ENCODE results near the gene PTPRT.

PTPRT gene

DNA sequence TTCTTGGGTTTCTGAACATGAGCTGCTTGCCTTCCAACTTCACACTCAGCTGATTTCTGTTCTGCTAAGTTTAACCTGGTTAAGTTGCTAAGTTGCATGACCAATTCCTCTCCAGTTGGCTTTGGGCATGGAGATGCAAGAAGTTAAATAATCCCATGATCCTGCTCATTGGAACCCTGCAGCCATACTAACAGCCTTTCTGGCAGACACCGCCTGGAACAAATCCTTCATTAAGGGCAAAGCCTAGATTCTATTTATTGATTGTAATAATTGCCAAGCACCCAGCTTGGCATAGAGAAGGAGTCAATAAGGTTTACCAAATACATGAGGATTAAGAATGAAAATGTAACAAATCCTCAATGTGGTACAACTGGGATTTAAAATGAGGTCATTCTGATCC, 829.1 kb downstream of the PTPRT start:
- no peak for DNase-seq

DNA sequence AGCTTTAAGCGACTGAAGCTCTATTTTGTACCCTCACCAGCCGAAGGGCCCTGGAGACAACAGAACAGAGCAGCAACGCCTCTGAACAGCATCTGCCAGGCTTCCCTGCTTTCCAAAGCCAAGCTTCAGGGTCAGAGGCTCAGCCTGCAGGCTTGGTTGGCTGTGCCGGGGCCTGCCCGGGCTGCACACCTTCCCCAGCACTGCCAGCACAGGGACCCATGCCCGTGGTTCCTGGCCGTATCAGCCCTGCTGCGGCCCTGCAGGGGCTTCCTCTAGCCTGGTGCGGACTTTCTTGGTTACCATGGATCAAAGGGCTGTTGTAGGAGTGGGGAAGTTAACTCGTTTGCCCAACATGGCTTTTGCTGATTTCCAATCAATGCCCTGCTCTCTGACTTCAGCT, 830.1 kb downstream of the PTPRT start:
- DNase-seq = no peak

DNA sequence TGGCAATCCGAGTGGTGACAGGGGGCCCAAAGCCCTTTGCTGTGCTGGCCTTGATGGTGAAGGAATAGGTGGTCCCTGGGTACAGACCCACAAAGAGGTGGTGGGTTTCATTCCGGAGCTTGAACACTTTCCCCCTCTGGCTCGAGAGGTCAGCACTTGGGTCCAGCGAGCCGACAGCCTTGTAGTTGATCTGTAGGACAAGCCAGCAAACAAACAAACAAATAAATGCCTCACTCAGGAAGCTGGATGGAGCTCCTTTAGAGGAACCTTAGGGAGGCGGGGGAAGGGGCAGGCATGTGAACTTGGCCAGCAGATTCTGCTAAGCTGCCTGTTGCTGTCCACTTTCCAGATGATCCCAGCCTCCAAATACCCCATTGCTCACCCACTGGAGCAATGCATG, 837.6 kb downstream of the PTPRT start:
- no peak for DNase-seq

DNA sequence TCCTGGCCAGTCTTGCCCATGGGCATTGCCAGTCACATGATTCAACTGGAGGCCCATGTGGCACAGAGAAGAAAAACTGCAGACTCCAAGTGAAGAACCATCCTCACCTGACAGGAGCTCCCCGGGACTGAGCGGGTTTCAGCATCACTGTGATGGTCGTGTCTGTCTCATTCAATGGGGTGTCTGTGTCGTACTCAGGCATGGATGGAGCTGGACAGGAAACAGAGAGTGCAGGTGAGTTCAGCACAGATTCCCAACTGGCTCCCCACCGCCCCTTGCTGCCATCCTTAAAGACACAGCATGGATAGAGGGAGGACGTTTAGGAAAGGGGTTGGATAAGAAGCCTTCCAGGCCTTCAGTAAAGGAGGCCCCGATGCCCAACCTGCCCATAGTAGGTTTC, 839.2 kb downstream of the PTPRT start:
- no peak for DNase-seq

DNA sequence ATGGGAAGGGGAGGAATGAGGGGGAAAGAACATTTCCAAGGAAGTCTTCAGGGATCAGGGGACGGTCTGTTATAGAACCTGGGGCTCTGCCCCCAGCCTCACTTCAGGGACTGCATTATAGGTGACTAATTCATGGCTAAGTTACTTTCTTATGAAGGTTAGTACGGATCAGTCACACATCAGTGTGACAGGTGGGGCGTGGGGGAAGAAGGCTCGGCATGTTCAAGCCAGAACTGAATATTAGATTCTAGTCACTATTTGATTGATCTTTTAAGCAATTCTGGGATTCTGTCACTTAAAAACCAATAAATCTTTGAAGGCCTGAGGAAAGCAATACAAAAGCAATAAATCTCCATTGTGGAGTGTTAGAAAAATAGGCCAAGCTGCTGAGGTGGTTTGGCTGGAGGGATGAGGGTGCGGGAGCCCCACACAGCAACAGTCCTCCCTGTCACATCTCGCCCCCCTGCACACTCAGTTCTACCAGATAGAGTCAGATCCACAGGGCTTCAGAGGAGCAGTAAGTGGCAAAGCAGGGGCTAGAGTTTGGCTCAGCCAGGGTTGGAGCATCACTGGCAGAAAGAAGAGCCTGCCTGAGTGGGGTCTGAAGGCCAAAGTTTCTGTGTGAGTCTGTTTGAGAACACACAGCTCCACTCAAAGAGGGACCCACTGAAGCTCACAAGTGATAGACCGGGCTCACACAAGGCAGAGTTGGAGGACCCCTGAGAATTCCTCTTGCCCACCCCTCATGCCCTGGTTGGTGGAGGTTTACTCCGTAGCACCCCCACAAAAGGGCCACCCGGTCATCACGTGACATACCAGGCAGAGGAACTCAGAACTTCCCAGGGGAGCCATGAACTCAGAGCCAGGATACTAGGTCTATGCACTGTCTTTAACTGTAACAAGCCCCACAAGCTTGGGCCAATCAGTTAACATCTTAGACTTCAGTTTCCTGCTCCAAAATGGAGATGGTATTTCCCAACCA, 843.2 kb downstream of the PTPRT start:
- DNase-seq = no peak

DNA sequence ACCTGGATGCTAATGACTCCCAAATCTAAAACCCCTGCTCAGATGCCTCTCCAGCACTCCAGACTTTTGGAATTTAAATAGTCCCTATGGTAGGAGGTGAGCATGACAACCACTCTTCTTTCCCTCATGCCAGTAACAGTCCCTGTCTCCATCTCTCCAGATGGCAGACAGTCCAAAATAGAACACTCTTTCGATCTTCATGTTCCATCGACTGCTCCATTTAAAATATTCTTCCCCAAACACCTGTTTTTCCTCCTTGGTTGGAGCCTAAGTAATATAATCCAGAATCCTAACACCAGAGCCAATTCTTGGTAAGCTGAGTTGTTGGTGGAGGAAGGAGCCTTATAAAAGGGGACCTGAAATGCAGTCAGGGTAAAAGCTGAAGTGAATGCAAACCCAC, 848.1 kb downstream of the PTPRT start:
- no peak for DNase-seq

DNA sequence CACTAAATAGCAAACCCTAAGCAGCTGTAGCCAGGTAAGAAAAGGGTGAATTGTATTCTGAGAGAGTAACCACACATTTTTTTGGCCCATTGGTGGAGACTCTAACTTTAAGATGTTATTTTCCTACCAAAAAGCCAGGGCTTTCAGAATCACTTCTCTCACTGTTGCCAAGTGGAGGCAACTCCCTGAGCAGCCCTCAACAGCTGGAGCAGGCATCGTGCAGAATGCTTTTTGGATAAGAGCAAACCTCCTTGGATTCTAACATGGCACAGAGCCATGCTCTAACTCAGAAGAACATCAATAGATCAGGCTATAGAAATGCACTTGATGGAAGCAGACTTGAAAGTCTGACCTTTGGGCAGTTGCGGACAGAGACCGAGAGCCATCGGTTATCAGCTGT, 849.3 kb downstream of the PTPRT start:
- no peak for DNase-seq

DNA sequence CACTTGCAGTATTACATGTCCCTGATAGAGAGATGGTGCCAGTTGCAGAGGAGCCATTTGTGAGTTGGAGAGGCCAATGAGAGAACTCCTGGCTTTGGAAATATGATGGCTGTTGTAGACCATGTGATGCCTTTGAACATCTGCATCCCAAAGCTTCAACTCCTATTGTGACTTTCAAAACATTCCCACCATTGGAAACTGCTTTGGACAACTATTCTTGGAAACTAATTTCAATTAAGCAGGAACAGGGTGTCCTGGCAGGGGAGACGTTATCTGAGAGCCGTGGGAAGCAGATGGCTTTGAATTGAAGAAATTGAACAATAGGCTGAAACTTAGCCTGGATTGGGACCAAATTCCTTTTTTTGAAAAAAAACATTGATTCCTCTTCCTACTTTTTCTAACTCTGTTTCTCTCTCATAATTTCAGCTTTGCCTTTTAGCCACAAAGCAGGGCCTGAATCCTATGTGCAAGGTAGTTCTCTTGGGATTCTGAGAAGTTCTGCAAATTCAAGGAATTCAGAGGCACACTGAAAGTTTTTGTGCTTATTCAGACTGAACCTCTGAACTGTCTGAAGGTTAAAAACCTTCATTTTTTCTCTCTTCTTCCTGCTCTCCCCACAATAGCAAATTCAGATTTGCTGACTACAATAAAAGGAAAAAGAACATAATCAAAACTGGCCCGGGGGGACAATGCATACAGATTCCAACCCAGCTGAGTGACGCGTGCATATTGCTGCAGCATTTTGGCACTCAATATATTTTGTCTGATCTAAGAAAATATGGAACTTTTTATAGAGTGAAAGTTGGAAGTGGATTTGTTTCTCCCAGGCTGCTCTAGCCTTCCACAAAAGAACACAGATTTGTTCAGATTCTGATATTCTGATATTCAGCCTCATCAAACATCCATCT, 851.2 kb downstream of the PTPRT start:
- no peak for DNase-seq

DNA sequence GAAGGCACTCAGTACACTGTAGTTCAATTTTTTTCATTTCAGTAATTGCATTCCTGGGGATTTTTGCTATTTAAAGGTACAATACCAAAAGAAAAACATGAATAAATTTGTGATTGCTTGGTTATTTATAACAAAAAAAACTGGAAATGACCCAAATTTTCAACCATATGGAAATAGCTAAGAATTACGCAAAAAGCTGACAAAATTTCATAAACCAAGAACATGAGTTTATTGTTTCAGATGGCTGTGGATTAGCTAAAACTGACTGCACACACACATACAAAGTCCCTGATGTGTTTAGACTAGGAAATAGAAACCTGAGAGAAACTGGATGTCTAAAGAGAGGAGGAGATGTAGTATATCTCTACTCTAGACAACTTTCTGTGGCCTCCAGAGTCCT, 853.1 kb downstream of the PTPRT start:
- DNase-seq = no peak

DNA sequence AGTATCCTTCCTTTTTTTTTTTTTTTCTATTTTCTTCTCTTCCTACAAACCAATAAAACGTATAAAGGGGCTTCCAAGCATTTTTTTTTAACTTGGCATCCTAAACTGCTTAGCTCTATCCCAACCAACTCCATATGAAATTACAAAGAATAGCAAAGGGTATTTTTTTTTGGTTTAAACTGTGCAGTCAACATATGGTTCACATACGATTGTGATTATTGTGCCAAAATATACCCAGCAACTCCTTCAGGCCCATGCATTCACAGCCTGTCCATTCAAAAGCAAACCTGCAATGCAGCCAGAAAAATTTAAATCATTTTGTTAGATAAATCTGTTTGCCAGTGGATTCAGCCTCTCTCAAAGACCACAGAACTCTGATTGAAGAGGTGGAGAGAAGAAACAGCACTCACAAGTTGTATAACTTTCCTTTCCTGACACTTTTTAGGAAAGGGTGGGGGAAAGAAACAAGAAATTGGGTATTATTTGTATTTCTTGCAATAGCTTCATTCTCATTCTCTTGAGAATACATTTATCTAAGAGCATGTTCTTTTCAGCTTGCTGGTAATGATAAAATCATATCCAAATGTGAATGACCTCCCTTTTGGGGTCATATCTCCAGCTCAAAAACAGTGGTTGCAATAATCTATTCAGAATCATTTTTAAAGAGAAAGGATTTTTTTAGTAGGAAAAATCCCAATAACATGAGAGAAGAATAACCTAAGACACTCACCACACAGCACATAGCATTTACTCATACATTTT, 870.3 kb downstream of the PTPRT start:
- no peak for DNase-seq

DNA sequence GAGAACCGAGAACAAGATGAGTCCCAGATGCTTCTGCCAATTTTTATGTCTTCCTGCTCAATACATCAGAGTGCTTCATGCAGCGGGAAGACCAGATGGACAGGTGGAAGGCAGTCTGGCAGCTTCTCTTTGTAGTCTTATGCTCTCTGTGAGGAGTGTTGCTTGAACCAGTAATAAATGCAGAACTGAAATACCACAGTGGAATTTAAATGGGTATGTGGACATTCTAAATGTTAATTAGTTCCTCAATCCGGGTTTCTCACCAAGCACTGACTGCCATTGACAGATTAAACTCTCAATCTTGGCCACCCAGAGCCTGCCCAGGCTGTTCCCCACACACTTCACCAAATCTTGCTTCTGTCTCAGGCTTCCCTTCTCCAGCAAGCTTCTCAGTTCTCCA, 876.0 kb downstream of the PTPRT start:
- no peak for DNase-seq

DNA sequence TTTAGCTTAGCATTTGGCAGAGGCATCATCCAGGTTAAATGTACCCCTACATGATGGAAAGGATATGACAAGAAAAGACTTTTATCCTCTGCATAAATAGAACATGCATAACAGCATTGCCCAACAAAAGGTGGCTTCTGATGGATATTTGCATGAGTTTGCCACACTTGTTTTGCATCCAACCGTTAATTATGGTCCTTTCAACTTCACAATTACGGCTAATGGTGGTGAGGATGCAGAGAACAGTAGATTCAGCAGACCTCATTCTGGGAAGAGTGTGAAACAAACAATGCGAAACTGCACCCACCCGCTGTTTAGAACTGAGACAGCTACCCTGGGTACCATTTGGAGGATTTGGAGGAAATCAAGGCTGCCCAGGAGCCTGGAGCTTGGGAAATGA, 880.7 kb downstream of the PTPRT start:
- no peak for DNase-seq

DNA sequence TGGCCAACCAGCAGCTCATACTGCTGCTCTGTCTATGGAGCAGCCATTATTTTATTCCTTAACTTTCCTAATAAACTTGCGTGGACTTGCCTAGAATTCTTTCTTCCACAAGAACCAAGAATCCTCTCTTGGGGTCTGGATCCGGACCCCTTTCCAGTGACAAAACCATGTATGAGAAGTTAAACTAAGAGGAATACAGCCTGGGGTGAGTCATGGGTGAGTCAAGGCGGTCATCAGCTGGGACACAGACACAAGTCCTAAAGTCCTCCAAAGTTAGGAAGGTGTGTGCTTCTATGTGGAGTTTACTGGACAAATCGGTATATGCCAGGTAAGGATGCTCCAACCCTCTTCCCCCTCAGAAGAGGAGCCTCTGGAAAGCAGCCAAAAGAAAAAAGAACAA, 881.5 kb downstream of the PTPRT start:
- DNase-seq = no peak

DNA sequence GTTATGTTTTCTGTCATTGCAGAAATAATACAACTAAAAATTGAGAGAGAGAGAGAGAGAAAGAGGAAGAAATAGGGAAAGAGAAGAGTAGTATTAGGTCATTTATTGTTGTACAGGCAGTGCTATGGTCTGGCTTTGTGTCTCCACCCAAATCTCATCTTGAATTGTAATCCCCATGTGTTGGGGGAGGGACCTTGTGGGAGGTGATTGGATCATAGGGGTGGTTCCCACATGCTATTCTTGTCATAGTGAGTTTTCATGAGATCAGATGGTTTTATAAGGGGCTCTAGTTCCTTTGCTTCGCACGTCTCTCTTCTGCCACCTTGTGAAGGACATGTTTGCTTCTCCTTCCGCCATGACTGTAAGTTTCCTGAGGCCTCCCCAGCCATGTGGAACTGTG, 894.1 kb downstream of the PTPRT start:
- no peak for DNase-seq

DNA sequence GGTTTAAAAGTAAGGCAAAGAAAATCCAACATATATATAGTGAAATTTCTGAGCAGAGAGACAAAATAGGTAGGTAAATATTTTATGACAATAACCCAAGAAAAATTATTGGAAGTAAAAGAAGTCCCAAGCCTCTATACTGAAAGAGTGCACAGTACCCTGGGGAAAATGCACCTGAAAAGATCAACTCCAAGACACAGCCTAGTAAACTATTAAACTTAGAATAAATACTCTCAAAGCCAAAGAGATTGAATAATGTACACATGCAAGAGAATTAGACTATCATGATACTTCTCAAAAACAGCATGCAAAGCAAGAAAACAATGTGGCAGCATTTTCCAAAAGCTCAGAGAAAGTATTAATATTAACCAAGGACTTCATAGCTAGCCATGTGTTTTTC, 894.7 kb downstream of the PTPRT start:
- no peak for DNase-seq

DNA sequence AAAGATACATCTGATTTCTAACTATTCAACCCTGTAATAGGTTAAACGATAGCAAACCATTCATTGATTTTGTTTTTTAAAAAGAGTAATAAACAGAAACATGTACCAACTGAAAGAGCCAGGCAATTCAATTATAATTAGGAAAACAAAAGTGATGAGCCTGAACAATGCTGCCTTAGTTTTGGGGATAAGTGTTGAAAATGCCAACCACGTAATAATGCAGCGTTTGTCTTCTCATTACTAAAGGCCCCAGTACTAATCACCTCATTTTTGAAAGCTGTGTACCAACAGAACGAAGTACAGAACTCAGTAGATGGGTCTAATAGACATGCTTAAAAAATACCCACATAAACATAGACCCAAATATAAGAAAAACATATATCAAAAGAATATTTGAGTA, 907.9 kb downstream of the PTPRT start:
- no peak for DNase-seq

DNA sequence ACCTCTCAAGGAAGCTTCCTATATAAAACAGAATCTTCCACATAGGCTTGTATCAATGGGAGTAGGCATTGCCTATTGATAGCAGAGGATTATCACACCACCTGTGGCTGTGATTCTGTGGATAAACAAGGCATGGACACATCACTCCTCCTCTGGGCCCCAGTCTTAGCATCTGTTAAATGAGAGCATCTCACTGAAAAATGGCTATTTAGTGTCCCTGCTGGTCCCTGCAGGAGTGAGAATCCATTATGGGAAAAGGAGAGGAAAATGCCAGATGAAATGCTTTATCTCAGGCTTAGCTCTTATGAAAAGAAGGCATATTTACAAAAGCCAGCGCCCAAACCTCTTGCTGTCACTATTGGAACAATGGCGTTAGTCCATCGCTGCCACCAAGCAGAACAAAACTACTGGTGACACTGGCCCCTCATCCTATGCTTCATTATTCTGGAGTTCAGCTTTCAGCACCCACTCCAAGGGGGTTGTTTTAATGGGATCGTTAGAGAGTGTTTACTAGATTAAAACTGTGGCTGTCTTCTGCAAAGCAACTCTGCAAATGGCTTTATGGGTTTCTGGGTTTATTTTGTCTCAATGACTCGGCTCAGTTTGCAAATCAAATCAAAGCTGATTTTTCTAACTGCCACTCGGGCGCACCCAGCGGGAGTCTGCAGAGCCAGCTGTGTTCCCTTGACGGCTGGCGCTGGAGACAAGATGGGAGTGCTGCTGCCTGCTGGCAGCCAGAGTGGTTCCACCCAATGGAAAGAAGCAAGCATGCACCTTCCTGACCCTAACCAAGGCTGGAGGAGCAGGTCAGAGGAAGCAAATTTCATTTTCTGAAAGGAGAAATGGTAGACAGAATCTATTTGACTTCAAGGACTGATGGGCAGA, 912.7 kb downstream of the PTPRT start:
- no peak for DNase-seq

DNA sequence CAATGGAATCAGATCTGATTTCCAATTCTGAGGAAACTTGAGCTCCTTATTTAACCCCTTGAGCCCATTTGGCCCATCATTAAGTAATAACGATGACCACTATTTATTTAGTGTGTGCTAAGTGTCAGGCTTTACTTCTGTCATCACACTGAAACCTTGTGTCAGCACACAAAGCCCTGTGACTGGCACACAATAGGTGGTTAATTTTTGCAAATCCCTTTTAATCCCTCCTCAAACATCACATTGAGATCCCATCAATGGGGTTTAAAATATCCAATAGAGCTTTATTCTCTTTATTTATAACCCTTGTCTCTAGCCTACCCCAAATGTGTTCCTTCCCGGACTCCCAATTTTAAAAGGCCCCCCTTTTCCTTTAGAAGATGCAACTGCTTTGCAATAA, 914.7 kb downstream of the PTPRT start:
- no peak for DNase-seq

DNA sequence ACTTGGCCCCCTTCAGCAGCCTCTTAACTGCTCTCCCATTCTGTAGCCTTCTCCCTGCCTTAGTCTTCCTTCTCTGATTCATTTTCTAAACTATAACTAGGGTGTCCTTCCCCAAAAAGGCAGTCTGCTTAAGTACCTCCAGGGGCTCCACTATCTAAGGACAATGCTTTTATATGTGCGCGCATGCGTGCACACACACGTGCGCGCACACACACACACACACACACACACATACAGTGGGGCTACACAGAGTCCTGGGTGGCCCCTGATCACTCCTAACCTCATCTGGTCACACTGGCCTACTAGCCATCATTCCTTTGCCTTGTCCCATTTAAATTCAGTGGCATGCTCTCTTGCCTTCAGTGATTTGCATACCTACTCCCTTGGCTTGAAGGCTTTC, 917.2 kb downstream of the PTPRT start:
- DNase-seq = no peak

DNA sequence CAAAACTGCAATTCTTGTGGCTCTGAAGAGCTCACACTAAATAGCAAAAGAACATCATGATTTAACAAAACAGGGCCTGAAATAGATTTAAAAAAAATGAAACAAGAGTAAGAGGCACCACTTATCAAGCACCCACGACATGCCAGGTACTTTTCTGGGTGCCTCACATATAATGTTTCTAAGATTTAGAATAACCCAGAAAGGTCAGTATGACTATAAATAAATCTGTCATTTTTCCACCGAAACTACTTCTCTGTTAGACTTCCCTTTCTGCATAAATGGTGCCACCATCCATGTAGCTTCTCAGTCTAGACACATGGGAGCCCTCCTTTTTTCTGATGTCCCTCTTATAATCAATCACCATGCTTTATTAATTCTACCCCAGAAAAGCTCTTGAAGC, 919.2 kb downstream of the PTPRT start:
- no peak for DNase-seq

DNA sequence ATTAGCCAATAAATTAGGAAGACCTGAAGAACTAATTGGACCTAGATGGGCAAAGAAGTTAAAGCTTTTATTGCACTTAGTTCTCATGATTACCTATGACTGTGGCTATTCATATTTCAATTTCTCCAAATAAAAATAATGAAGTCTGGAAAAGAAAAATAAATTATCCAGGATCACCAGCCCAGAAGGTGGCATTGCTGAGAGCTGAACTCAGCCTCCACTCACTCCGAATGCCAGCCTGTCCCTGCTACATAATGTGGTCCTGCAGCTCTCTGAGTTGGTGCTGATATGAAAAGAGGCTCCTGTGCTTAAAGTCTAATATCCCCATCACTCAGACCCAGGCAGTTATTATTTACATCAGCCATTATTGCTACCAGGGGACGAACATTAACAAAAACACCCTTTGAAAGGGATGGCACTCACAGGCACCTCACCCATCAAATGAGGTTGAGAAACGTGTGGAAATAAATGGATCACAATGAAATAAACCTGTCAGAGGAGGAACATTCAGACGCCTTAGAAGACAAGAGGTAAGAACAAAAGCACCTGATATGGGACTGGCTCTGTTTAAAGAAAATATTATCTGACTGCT, 921.8 kb downstream of the PTPRT start:
- no peak for DNase-seq
